HG03108 (cell line): ENCODE results near the gene HMCN2.

ENCODE experiments used
- ATAC-seq: cut with Tn5 transposase; IDR thresholded peaks from one replicate; pipeline ENCODE4 v1.9.1; 2021; ENCODE audit warnings: moderate library complexity; ENCODE audit not compliant: unreplicated experiment

Gene HMCN2

GRCh38 chr9:130444565-130445221, 179.1 kb downstream of the HMCN2 start, which contains the start of gene ASS1:
Gene ASS1 (plus strand): TSS chr9:130444961. CDS start chr9:130452229, 7,268 bp downstream.
- ATAC-seq, result no peak

DNA sequence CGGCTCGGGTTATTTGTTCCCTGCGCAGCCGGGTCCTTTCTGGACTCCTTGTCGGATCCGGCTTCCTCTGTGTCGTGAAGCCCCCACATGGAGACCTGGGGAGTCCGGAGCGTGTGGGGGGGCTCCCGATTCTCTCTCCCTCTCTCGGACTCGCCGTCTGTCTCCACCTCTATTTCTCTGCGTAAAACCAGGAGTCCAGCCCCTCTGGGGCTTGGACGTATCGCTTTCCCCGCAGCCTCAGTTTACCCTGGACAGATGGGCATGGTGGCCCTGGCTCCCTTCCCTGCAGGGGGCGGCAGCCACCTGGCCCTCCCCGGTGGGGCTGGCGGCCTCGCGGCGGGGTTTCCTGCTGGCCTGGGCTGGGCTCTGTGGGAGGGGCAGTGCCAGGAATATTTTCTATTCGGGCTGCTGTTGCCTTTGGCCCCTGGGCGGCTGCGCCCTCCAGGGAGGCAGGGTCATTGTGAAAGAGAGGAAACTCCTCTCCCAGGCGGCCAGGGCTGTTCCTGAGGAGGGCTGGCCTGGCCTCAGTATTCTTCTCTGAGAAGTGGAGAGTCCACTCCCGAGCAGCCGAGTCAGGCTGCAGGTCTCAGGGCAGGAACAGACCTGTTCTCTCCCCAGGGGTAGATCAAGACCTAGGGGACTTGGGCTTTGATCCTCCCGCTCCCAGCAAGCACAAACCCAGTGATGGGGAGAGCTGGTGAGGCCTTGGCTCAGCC, 179.9 kb downstream of the HMCN2 start:
- ATAC-seq, result no peak

- no peak for ATAC-seq
These were observed 180.7 kb downstream of the HMCN2 start for GRCh38 chr9:130446101-130446861.

DNA sequence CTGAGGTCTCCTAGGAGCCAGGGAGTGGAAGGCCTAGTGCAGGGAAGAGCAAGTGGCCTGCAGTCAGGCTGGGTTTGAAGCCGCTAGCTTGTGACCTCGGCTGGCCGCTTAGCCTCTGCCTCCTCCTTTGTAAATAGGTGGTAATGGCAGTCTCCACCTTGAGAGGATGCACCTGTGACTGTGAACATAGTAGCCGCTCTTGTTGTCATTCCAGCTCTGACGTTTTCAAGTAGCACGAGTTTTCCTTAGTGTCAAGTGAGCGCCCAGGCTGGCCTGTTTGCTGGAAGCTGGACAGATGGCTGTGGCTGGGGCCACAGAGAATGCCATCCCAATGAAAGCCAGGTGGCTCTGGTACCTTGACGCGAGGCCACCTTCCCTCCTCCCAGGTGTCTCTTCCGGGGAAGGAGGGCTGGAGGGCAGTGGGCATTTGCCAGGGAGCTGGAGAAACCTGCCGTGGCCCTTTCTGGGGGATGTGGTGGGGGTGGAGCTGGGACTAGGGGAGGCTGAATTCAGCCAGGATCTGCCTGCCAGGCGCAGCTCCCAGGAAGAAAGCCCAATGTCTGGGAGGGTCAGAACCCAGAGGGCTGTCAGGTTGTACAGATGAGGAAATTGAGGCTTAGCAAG, 181.7 kb downstream of the HMCN2 start:
- ATAC-seq, result no peak

GRCh38 chr9:130448035-130448624, 182.6 kb downstream of the HMCN2 start:
- ATAC-seq, result no peak

DNA sequence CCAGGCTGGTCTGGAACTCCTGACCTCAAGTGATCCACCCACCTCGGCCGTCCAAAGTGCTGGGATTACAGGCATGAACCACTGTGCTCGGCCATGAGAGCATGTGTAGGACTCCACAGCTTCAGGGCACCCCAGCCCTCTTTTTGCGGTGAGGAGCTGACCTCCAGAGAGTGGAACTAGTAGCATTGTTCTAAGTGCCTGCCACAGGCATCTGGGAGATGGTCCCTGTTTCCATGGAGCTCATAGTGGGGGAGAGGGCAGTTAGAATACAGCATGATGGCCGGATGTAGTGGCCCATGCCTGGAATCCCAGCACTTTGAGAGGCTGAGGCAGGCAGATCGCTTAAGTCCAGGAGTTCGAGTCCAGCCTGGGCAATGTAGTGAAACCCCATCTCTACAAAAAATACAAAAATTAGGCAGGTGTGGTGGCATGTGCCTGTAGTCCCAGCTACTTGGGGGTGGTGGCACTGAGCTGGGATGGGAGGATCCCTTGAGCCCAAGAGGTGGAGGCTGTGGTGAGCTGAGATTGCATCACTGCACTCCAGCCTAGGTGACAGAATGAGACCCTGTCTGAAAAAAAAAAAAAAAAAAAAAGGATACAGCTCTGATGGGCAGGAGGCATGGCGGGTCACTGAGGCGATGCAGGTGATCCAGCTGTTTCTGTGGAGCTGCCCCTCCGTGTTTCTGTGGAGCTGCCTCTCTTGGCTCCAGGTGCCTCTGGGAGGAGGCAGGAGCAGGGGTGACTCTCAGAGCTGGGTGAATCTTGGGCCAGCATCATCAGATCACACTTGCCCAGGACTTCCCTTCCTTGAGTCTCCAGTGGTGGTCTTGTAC, 183.4 kb downstream of the HMCN2 start:
- ATAC-seq, result no peak

- no peak for ATAC-seq
These were observed 184.9 kb downstream of the HMCN2 start for GRCh38 chr9:130450344-130451003.

GRCh38 chr9:130451004-130451390, 185.4 kb downstream of the HMCN2 start:
- ATAC-seq, result no peak

DNA sequence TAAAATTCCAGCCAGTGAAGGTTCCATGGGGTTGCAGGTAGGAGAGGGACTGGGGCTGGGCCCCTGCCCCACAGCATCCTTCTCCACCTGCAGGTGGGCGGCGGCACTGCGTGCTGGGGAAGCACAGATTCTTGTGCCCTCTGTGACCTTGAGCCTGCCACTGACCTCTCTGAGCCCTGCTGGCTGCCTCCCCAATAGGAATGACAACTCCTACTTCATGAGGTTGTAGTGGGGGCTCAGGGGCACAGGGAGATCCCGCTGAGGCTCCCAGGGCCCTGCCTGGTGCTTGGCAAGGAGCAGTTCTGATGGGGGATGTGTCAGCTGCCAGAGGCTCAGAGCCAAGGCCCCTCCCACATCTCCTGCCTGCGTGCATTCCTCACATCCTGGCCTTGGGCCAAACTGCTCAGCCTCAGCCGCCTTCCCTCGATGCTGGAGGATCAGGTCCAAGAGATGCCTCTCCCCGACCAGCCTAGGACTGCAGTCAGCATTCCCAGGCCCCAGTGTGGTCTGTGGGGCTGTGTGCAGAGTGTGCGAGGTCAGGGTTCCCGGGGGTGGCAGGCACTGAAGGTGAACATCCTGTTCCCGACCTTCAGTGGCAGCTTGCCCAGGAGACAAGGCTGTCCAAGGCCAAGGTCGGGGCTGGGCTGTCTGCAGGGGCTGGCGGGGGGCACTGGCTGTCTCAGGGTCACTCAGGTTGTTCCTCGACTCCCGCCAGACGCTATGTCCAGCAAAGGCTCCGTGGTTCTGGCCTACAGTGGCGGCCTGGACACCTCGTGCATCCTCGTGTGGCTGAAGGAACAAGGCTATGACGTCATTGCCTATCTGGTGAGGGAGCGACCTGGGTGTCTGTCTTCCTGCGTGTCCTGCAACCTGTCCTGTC, 186.2 kb downstream of the HMCN2 start:
- no peak for ATAC-seq

- no peak for ATAC-seq
These were observed 187.3 kb downstream of the HMCN2 start for GRCh38 chr9:130452835-130453234.

GRCh38 chr9:130453487-130453886, 187.9 kb downstream of the HMCN2 start:
- ATAC-seq, result no peak

DNA sequence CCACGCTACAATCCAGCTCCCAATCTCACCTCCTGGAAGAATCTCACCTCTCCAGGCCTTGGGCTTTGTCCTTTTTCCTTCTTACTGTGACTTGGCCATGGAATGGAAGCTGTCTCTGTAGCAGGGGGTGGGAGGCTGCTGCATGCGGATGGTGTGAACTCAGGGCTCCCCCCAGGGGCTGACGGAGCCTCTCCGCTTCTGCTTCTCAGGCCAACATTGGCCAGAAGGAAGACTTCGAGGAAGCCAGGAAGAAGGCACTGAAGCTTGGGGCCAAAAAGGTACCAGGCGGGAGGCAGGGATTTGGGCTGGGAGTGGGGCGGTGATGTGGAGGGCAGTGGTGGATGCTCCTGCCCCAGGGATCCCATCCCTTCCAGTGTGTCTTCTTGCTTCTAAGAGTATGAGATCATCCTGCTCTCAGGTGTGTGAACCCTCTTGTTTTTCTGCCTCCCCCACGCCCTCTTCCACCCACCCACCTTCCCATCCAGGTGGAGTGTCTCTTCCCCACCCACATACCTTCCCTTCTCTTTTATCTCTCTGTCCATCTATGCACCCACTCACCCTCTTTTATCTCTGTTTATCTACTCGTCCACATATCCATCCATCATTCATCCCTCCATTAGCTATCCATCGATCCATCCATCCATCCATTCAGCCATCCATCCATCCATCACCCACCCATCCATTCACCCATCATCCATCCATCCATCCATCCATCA, 188.7 kb downstream of the HMCN2 start:
- ATAC-seq, result no peak

DNA sequence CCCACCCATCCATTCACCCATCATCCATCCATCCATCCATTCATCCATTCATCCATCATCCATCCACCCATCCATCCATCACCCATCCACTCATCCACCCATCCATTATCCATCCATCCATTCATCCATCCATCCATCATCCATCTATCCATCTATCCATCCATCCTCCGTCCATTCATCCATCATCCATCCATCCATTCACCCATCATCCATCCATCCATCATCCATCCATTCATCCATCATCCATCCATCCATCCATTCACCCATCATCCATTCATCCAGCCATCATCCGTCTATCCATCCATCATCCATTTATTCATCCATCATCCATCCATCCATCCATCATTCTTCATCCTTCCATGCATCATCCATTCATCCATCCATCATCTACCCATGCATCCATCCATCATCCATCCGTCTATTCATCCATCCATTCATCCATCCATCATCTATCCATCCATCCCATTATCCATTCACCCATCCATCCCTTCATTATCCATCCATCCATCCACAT, 189.3 kb downstream of the HMCN2 start:
- no peak for ATAC-seq

- no peak for ATAC-seq
These were observed 192.7 kb downstream of the HMCN2 start for GRCh38 chr9:130458027-130458803.

DNA sequence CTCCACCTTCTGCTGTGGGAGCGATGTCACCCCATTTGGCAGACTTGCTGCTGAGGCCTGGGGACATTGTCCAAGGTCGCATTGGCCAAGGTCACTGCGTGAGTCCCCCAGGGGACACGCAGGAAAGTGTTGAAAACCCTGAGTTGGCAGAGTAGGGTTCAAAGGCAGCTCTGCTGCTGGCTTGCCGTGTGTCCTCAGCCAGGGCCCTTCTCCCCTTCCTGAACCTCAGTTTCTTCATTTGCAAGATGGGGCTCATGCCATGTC, 193.2 kb downstream of the HMCN2 start:
- no peak for ATAC-seq

DNA sequence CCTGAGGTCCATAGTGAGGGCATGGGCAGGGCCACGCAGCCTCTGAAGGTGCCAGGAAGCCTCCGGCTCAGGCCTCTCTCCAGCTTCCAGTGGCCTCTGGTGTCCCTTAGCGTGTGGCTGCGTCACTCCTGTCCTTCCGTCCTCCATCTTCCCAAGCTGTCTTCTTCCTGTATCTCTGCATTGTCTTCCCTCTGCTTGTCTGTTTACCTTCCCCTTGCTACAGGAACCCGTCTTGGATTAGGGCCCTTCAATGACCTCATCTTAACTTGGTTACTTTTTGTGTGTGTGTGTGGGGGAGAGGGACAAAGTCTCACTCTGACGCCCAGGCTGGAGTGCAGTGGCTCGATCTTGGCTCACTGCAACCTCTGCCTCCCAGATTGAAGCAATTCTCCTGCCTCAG, 193.6 kb downstream of the HMCN2 start:
- ATAC-seq, result no peak

- ATAC-seq, result no peak
These were observed 194.5 kb downstream of the HMCN2 start for GRCh38 chr9:130459941-130460669.
